IMR-90 (cell line): ENCODE results near the gene EIF4G2. TPM values are rescaled to one million over a fixed set of nuclear protein-coding genes. Genes with fewer than 3 reads are reported as not detected.

Experiments
- ATAC-seq: fragments of 200-7000 bp; cut with Tn5 transposase; 2 replicates; pipeline ENCODE4 v1.9.1; 2020; ENCODE audit warnings: low read depth, mild to moderate bottlenecking, moderate library complexity
- BruUV-seq: library from RNA; stranded (reverse); fragments of 400-500 nt; replicated peaks from 2 replicates; lab custom pipeline; 2021; lab: Mats Ljungman, UMichigan
- CTCF ChIA-PET: fragments of 300-600 bp; formaldehyde crosslinking; extraction: SDS; loops from one replicate; lab custom pipeline; 2021; ENCODE audit warnings: antibody characterized with exemption; lab: Yijun Ruan, JAX
- POLR2A ChIA-PET: fragments of 300-600 bp; sonication (Branson Sonifier 250); formaldehyde crosslinking; loops from one replicate; lab custom pipeline; 2022; ENCODE audit warnings: antibody characterized with exemption; ENCODE audit not compliant: unreplicated experiment; lab: Charles Lee
- DNase-seq: peaks from one replicate; pipeline ENCODE4 v3.0.0; 2013
- H2AFZ ChIP-seq: replicated peaks from 2 replicates; pipeline ENCODE3; 2013; ENCODE audit warnings: low read length, mild to moderate bottlenecking; ENCODE audit not compliant: poor library complexity
- H2AK5ac ChIP-seq: 2 replicates; pipeline ENCODE4 v1.6.1; 2013; ENCODE audit warnings: low read depth, low read length, inconsistent platforms
- H2AK9ac ChIP-seq: replicated peaks from 2 replicates; pipeline ENCODE3; 2013; ENCODE audit warnings: mild to moderate bottlenecking, low read depth, low read length, moderate library complexity; ENCODE audit not compliant: poor library complexity
- H2BK120ac ChIP-seq: 2 replicates; pipeline ENCODE4 v1.6.1; 2013; ENCODE audit warnings: low read depth, low read length, inconsistent platforms
- H2BK15ac ChIP-seq: 3 replicates; pipeline ENCODE4 v1.6.1; 2013; ENCODE audit warnings: low read depth, low read length, inconsistent platforms
- H2BK20ac ChIP-seq: 2 replicates; pipeline ENCODE4 v1.6.1; 2013; ENCODE audit warnings: low read depth, mild to moderate bottlenecking, inconsistent platforms, low read length, moderate library complexity
- H2BK5ac ChIP-seq: 2 replicates; pipeline ENCODE4 v1.6.1; 2013; ENCODE audit warnings: mild to moderate bottlenecking, low read depth, low read length, inconsistent platforms; ENCODE audit not compliant: poor library complexity, severe bottlenecking
- H3K14ac ChIP-seq: replicated peaks from 2 replicates; pipeline ENCODE4 v1.6.1; 2013; ENCODE audit warnings: low read depth, low read length, inconsistent platforms
- H3K18ac ChIP-seq: 2 replicates; pipeline ENCODE4 v1.6.1; 2013; ENCODE audit warnings: low read depth, low read length, control low read depth
- H3K23ac ChIP-seq: 2 replicates; pipeline ENCODE4 v1.6.1; 2013; ENCODE audit warnings: low read depth, low read length, inconsistent platforms
- H3K27ac ChIP-seq: 2 replicates; pipeline ENCODE4 v1.5.1; 2013; ENCODE audit warnings: mild to moderate bottlenecking, control low read depth, low read length; ENCODE audit not compliant: insufficient read depth
- H3K27me3 ChIP-seq: 2 replicates; pipeline ENCODE4 v1.6.1; 2013; ENCODE audit warnings: low read length; ENCODE audit not compliant: control insufficient read depth, insufficient read depth
- H3K36me3 ChIP-seq: 2 replicates; pipeline ENCODE4 v1.6.1; 2013; ENCODE audit warnings: low read length, mixed read lengths; ENCODE audit not compliant: control insufficient read depth, insufficient read depth
- H3K4ac ChIP-seq: 2 replicates; pipeline ENCODE4 v1.6.1; 2013; ENCODE audit warnings: low read depth, low read length, inconsistent platforms
- H3K4me1 ChIP-seq: 2 replicates; pipeline ENCODE4 v1.6.1; 2013; ENCODE audit warnings: low read length, mixed read lengths; ENCODE audit not compliant: control insufficient read depth, insufficient read depth
- H3K4me2 ChIP-seq: 2 replicates; pipeline ENCODE4 v1.6.1; 2013; ENCODE audit warnings: low read depth, mild to moderate bottlenecking, control low read depth, low read length, moderate library complexity
- H3K4me3 ChIP-seq: 2 replicates; pipeline ENCODE4 v1.5.1; 2013; ENCODE audit warnings: low read depth, mild to moderate bottlenecking, control low read depth, low read length, moderate library complexity; ENCODE audit not compliant: insufficient read depth
- H3K56ac ChIP-seq: 2 replicates; pipeline ENCODE4 v1.6.1; 2013; ENCODE audit warnings: low read length, inconsistent platforms; ENCODE audit not compliant: insufficient read depth; ENCODE audit errors: extremely low read depth
- H3K79me1 ChIP-seq, 2 experiments: 2 replicates each; pipeline ENCODE4 v1.6.1; 2013; ENCODE audit warnings: low read length in 2 of 2, inconsistent platforms in 1 of 2, low read depth in 1 of 2
- H3K9ac ChIP-seq: 2 replicates; pipeline ENCODE4 v1.6.1; 2013; ENCODE audit warnings: low read depth, low read length, control low read depth
- H3K9me1 ChIP-seq: 2 replicates; pipeline ENCODE4 v1.6.1; 2013; ENCODE audit warnings: low read length, inconsistent platforms; ENCODE audit not compliant: insufficient read depth
- H3K9me3 ChIP-seq: 2 replicates; pipeline ENCODE4 v1.6.1; 2013; ENCODE audit warnings: low read length; ENCODE audit not compliant: control insufficient read depth, insufficient read depth
- H4K20me1 ChIP-seq: 2 replicates; pipeline ENCODE4 v1.6.1; 2013; ENCODE audit warnings: low read length, inconsistent platforms; ENCODE audit not compliant: insufficient read depth
- H4K5ac ChIP-seq: 2 replicates; pipeline ENCODE4 v1.6.1; 2013; ENCODE audit warnings: mild to moderate bottlenecking, low read depth, low read length, control low read depth
- H4K8ac ChIP-seq, 2 experiments: 2 replicates each; pipeline ENCODE4 v1.6.1; 2013; ENCODE audit warnings: low read depth in 2 of 2, low read length in 2 of 2, control low read depth in 1 of 2, inconsistent platforms in 1 of 2
- H4K91ac ChIP-seq: 2 replicates; pipeline ENCODE4 v1.6.1; 2013; ENCODE audit warnings: low read depth, low read length, inconsistent platforms; ENCODE audit not compliant: insufficient read depth
- BHLHE40 ChIP-seq: fragments of 150-350 bp; IDR thresholded peaks from 2 replicates; pipeline ENCODE4 v1.6.1; 2016; ENCODE audit warnings: mild to moderate bottlenecking, low read depth, low read length
- CEBPB ChIP-seq: IDR thresholded peaks from 2 replicates; pipeline ENCODE4 v1.6.1; 2012; ENCODE audit warnings: low read depth, low read length, improper control_type of control experiment
- CTCF ChIP-seq: conservative IDR thresholded peaks from 2 replicates; pipeline ENCODE4 v1.5.1; 2012; ENCODE audit warnings: mild to moderate bottlenecking, low read depth, low read length, improper control_type of control experiment
- ELK1 ChIP-seq: fragments of 150-350 bp; IDR thresholded peaks from 2 replicates; pipeline ENCODE4 v1.6.1; 2016; ENCODE audit warnings: low read depth, mild to moderate bottlenecking, low read length, moderate library complexity, borderline replicate concordance
- FOS ChIP-seq: fragments of 150-350 bp; IDR thresholded peaks from 2 replicates; pipeline ENCODE4 v1.6.1; 2016; ENCODE audit warnings: low read depth, low read length
- MAFK ChIP-seq: IDR thresholded peaks from 2 replicates; pipeline ENCODE4 v1.6.1; 2012; ENCODE audit warnings: low read depth, low read length, improper control_type of control experiment
- MAZ ChIP-seq: IDR thresholded peaks from 2 replicates; pipeline ENCODE4 v1.6.1; 2012; ENCODE audit warnings: low read depth, mild to moderate bottlenecking, low read length, improper control_type of control experiment, moderate library complexity, borderline replicate concordance
- MXI1 ChIP-seq: IDR thresholded peaks from 2 replicates; pipeline ENCODE4 v1.6.1; 2012; ENCODE audit warnings: low read depth, mild to moderate bottlenecking, low read length, moderate library complexity, borderline replicate concordance
- NFE2L2 ChIP-seq: fragments of 150-350 bp; IDR thresholded peaks from 2 replicates; pipeline ENCODE4 v1.6.1; 2016; ENCODE audit warnings: low read depth, mild to moderate bottlenecking, low read length
- POLR2A ChIP-seq: IDR thresholded peaks from 2 replicates; pipeline ENCODE4 v1.6.1; 2012; ENCODE audit warnings: mild to moderate bottlenecking, low read depth, low read length
- RAD21 ChIP-seq: IDR thresholded peaks from 2 replicates; pipeline ENCODE4 v1.6.1; 2012; ENCODE audit warnings: low read length, improper control_type of control experiment
- RCOR1 ChIP-seq: IDR thresholded peaks from 2 replicates; pipeline ENCODE4 v1.6.1; 2012; ENCODE audit warnings: mild to moderate bottlenecking, low read length, improper control_type of control experiment; ENCODE audit not compliant: insufficient replicate concordance
- RFX5 ChIP-seq: IDR thresholded peaks from 2 replicates; pipeline ENCODE4 v1.8.0; 2012; ENCODE audit warnings: low read depth, mild to moderate bottlenecking, low read length, moderate library complexity
- SMC3 ChIP-seq: fragments of 150-350 bp; IDR thresholded peaks from 2 replicates; pipeline ENCODE4 v1.6.1; 2016; ENCODE audit warnings: low read depth, mild to moderate bottlenecking, antibody characterized with exemption, low read length, moderate library complexity
- USF2 ChIP-seq: fragments of 150-350 bp; IDR thresholded peaks from 2 replicates; pipeline ENCODE4 v1.6.1; 2017; ENCODE audit warnings: mild to moderate bottlenecking, antibody characterized with exemption, low read length, low read depth
- WGBS, 2 experiments: methylation state at CpG; one replicate each; pipeline versions ENCODE4 v1.1.5 to v1.1.7; 2013; ENCODE audit warnings: missing lambda C conversion rate in 2 of 2; ENCODE audit not compliant: insufficient read length in 1 of 2; ENCODE audit errors: extremely low coverage in 2 of 2; 5-methylcytosine and 5-hydroxymethylcytosine counted together
- dilution Hi-C: fragments of 300-500 bp; cut with HindIII; formaldehyde crosslinking; loops from one replicate; pipeline ENCODE4 v1.14.3; 2018; ENCODE audit warnings: low sequenced_read_pairs; ENCODE audit not compliant: unreplicated experiment
- in situ Hi-C: fragments of 300-500 bp; cut with MboI; formaldehyde crosslinking; loops from 3 replicates; pipeline ENCODE4 v1.14.3; 2019; ENCODE audit warnings: low sequenced_read_pairs, inconsistent platforms, mixed read lengths
- intact Hi-C: fragments of 100-400 bp; cut with micrococcal nuclease; formaldehyde crosslinking; loops from 2 replicates; pipeline ENCODE4 v1.10.0; 2022
- polyA plus RNA-seq, 3 experiments: library from polyadenylated mRNA; depleted of rRNA; stranded (reverse); fragments of >200 nt; gene quantifications; 2 replicates each; pipeline ENCODE4 v1.2.3, GENCODE V29; 2012; ENCODE audit warnings: low replicate concordance in 1 of 3
- total RNA-seq: library from RNA; depleted of rRNA; stranded (reverse); fragments of >200 nt; gene quantifications from 2 replicates; pipeline ENCODE4 v1.2.3, GENCODE V29; 2012

Gene EIF4G2
- total and polyA plus RNA-seq, 2 of the 4 experiments (the other 2 are of a cell fraction): 492 to 1,216 TPM

GRCh38 chr11:10770626-10771254 lies 38.0 kb downstream of the EIF4G2 start:
- Histone ChIP-seq H3K79me1 (0 out of 4 replicates have a peak, but pooled peaks cover 2 to 5% of the 10 kb centered on the region in 2 experiments), H3K56ac (no peak overlapping the region), H4K8ac (no peak overlapping the region), H3K9ac (no peak overlapping the region), H4K5ac (no peak overlapping the region), H2BK15ac (no peak overlapping the region), H3K4me2 (no peak overlapping the region), H2AK9ac (no peak overlapping the region), H3K9me1 (peaks cover 4% of the 10 kb centered on the region; the same call in 1 of the 2 replicates), H3K14ac (no peak overlapping the region), H3K9me3 (no peaks in the 10 kb centered on the region), H4K20me1 (no peaks in the 10 kb centered on the region), H3K27ac (no peak overlapping the region), H3K23ac (no peak overlapping the region), H3K18ac (no peak overlapping the region), H4K91ac (no peak overlapping the region), H3K36me3 (peaks cover 31% of the 10 kb centered on the region), H3K4me1 (peaks cover 3% of the 10 kb centered on the region; the same call in 1 of the 2 replicates), H3K27me3 (no peaks in the 10 kb centered on the region), H2BK20ac (no peak overlapping the region), H2BK5ac (no peak overlapping the region), H3K4ac (no peak overlapping the region), H3K4me3 (no peak overlapping the region), H2AFZ (no peak overlapping the region), H2AK5ac (no peak overlapping the region), H2BK120ac (no peak overlapping the region)
- DNase-seq (peak; percentile 55), ATAC-seq (peak; percentile 73)
- no CpG with 5 or more reads among the region's 2 CpGs for WGBS, 2 experiments
- intact Hi-C loops: loop anchor here (1.0 kb wide), 1 partner anchor 1017 kb away; no protein-coding TSS in a partner anchor
- dilution Hi-C loops: no loop called here
- ChIA-PET CTCF (interaction anchor here (0.8 to 2.5 kb wide), 13 partner anchors 8 to 1017 kb away, joined by 3 to 12 read pairs (median 3); partner anchors contain the start of gene CTR9), POLR2A (no interaction called here)
- in situ Hi-C loops: no loop called here
- no TSS peak for BruUV-seq
- TF ChIP-seq NFE2L2 (no peak), MAZ (no peak), POLR2A (no peak), RFX5 (no peak), FOS (no peak), USF2 (no peak), MXI1 (no peak), BHLHE40 (no peak), CTCF (peak; percentile 65), SMC3 (peak; percentile 53), ELK1 (no peak), MAFK (no peak), RAD21 (peak; percentile 57), CEBPB (no peak), RCOR1 (no peak)
